ENCODE data around the gene SH3TC1.

- TF ChIP-seq POLR2A (IDR thresholded peaks at IDR 0.05) (no peak), POLR2AphosphoS5 (IDR thresholded peaks at IDR 0.05; ENCODE audit: insufficient read depth in 1 of 2, low read depth in 1 of 2) (no peak)
These were observed 41.6 kb upstream of the SH3TC1 start for GRCh38 chr4:8157496-8157895.

All from vagina (tissue), 2 donors.